DMS 273 treated with DMSO at 0.1 percent for 48 hours (cell line): ENCODE measurements around the gene SLCO1B3.
"Not testable (repeated sequence)": the region's sequence is repeated elsewhere in the genome, so short reads cannot be mapped to it uniquely, and the experiment has no call there.

Source experiments
- DNase-seq: peaks from one replicate; lab custom pipeline; 2025; lab: John Stamatoyannopoulos, UW

SLCO1B3 gene, protein sequence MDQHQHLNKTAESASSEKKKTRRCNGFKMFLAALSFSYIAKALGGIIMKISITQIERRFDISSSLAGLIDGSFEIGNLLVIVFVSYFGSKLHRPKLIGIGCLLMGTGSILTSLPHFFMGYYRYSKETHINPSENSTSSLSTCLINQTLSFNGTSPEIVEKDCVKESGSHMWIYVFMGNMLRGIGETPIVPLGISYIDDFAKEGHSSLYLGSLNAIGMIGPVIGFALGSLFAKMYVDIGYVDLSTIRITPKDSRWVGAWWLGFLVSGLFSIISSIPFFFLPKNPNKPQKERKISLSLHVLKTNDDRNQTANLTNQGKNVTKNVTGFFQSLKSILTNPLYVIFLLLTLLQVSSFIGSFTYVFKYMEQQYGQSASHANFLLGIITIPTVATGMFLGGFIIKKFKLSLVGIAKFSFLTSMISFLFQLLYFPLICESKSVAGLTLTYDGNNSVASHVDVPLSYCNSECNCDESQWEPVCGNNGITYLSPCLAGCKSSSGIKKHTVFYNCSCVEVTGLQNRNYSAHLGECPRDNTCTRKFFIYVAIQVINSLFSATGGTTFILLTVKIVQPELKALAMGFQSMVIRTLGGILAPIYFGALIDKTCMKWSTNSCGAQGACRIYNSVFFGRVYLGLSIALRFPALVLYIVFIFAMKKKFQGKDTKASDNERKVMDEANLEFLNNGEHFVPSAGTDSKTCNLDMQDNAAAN

DNA sequence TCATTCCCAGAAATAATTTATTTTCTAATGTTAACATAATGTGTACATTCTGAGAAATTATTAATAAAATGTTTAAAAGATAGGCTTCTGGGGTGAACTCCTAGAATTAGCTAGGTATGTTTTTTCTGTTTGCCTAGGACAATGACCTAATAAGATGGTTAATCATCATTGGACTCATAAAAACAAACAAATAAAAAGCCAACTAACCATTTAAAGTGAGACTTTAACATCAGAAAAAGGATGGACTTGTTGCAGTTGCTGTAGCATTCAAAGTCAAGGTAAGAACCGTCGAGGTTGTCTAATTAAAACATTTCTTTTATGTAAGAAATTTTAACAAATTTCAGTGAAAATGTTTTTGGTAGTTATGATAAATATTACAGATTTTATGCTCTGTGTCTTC lies at the start of gene SLCO1B3:
Gene SLCO1B3 (plus strand): TSS at position 219 of the 400 bp plus-strand sequence. CDS start 5,034 bp downstream, outside the sequence.
- DNase-seq, result no peak

DNA sequence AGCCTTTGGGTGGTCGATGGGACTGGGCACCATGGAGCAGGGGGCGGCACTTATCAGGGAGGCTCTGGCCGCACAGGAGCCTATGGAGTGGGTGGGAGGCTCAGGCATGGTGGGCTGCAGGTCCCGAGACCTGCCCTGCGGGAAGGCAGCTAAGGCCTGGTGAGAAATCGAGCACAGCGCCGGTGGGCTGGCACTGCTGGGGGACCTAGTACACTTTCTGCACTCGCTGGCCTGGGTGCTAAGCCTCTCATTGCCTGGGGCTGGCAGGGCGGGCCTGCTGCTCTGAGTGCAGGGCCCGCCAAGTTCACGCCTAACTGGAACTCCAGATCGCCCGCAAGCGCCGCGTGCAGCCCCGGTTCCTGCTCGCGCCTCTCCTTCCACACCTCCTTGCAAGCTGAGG lies 33.1 kb upstream of the SLCO1B3 start:
- no peak for DNase-seq

DNA sequence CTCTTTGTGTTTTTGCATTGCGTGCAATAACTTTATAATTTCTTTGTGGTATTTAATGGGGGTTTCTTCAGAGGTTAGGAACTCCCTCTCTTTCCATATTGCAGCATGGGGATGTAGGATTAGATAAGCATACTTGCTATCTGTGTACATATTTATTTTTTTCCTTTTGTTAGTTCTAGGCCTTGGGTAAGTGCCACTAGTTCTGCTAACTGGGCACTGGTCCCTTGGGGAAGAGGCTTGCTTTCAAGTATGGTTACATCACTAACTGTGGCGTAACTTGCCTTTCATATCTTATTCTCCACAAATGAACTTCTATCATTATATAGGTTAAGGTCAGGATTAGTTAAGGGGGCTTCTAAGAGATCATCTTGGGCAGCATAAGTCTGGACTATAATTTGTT lies 31.5 kb upstream of the SLCO1B3 start:
- no peak for DNase-seq

- not testable (repeated sequence) for DNase-seq
Measured at GRCh38 chr12:20779971-20780370, 30.5 kb upstream of the SLCO1B3 start.

DNA sequence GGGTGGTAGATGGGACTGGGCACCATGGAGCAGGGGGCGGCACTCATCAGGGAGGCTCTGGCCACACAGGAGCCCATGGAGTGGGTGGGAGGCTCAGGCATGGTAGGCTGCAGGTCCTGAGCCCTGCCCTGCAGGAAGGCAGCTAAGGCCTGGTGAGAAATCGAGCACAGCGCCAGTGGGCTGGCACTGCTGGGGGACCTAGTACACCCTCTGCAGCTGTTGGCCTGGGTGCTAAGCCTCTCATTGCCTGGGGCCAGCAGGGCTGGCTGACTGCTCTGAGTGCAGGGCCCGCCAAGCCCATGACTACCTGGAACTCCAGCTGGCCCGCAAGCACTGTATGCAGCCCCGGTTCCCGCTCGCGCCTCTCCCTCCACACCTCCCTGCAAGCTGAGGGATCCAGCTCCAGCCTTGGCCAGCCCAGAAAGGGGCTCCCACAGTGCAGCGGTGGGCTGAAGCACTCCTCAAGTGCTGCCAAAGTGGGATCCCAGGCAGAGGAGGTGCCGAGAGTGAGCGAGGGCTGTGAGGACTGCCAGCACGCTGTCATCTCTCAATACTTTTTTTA lies 26.6 kb upstream of the SLCO1B3 start:
- not testable (repeated sequence) for DNase-seq

DNA sequence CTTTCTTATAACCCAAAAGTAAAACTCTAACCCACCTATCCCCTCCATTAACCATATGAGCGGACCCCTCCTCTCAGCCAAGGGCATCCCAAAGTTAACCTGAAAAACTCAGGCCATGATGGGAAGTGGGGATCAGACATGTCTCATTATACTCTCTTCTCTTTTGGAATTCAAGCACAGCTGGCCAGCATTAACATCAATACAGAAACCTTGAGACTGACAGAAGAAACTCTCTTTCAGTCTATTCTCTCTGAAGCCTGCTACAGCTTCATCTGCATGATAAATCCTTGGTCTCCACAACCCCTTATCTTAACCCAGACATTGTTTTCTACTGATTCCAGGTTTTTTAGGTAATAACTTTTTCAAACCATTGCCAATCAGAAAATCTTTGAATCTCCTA lies 17.5 kb upstream of the SLCO1B3 start:
- DNase-seq, result no peak

DNA sequence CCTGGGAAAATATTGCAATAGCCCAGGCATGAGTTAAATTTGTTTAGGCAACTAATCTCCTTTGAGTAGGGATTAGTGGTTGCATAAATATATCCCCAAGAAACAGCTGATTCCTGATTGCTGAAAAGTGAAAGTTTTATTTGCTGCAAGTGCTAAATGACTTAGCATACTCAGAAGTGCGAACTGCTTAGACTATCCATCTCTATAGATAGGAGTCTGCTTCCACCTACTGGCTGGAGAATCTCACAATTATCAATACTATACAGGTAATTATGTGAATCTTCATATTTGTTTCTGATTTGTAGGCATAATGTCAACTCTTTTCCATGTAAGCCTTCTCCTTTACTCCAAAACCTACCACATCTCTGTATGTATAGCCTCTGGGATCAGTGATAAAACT lies 12.0 kb upstream of the SLCO1B3 start:
- no peak for DNase-seq

- no peak for DNase-seq
Measured at GRCh38 chr12:20800160-20800559, 10.3 kb upstream of the SLCO1B3 start.

GRCh38 chr12:20801035-20801434 lies 9.5 kb upstream of the SLCO1B3 start:
- no peak for DNase-seq

GRCh38 chr12:20805921-20806320 lies 4.6 kb upstream of the SLCO1B3 start:
- no peak for DNase-seq

GRCh38 chr12:20807192-20808080 lies 3.1 kb upstream of the SLCO1B3 start:
- DNase-seq, result no peak

GRCh38 chr12:20808521-20808920 lies 2.0 kb upstream of the SLCO1B3 start:
- DNase-seq, result no peak

DNA sequence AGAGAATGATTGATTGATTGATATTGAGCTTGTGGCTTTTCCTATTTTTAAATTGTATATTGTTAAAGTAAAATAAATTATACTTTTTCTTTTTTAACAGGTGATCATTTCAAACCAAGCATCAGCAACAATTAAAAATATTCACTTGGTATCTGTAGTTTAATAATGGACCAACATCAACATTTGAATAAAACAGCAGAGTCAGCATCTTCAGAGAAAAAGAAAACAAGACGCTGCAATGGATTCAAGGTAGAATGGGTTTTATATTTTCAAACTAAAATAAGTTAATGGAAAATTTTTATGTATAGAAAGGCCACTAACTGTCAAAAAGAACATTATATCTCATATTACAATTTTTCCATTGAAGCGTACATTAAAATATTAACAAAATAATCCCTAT lies 5.1 kb downstream of the SLCO1B3 start:
- no peak for DNase-seq

- no peak for DNase-seq
Measured at GRCh38 chr12:20822415-20822814, 11.9 kb downstream of the SLCO1B3 start.

- DNase-seq, result no peak
Measured at GRCh38 chr12:20822925-20823324, 12.4 kb downstream of the SLCO1B3 start.

GRCh38 chr12:20829919-20830318 lies 19.4 kb downstream of the SLCO1B3 start:
- DNase-seq, result no peak

GRCh38 chr12:20830456-20830855 lies 20.0 kb downstream of the SLCO1B3 start:
- DNase-seq, result no peak

DNA sequence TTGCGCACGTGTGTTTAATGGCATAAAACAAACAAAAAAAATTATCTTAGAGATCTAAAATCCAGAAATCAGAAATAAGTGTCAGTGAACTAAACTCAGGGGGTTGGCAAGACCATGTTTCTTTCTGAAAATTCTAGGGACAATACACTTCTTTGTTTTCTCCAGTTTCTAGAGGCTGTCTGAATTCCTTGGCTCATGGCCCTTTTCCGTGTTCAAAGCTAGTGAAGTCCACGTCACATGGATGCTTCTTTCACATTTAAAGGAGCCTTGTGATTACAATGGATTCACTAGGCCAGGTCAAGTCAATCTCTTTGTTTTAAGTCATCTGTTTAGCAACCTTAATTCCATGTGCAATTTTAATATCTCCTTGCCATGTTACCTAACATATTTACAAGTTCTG lies 22.4 kb downstream of the SLCO1B3 start:
- no peak for DNase-seq

GRCh38 chr12:20852649-20853048 lies 42.1 kb downstream of the SLCO1B3 start:
- DNase-seq, result no peak

- no peak for DNase-seq
Measured at GRCh38 chr12:20863056-20863455, 52.6 kb downstream of the SLCO1B3 start.

DNA sequence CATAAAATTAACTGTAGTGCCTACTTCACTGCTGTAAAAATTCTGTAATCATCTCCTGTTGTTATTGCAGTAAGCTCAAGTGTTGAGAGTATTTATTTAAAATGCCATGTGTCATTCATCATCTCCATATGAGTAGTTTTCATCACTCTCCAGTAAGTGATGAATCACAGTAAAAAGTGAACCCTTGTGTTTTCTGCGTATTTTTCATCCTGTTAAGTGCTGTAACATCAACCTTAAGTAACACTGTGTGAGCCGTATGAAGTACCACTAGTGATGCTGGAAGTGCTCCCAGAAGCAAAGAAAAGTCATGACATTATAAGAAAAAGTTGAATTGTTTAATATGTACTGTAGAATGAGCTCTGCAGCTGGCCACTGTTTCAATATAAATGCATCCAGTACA lies 55.4 kb downstream of the SLCO1B3 start:
- DNase-seq, result no peak

DNA sequence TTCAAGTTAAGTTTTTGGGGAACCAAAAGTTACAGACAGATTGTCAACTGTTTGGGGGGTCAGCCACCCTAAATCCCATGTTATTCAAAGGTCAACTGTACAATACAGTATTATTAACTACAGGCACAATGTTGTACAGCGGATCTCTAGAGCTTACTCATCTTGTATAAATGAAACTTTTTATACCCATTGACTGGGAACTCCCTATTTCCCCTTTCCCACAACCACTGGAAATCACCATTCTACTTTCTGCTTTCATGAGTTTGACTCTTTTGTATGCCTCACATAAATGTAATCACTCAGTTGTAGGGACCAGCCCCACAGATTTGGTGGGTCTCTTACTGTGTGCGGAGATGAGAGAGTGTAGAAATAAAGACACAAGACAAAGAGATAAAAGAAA lies 57.8 kb downstream of the SLCO1B3 start:
- DNase-seq, result no peak
